Peyer's patch (tissue), 4 donors: ENCODE results near the gene ZBTB47. TPM values are rescaled to one million over a fixed set of nuclear protein-coding genes. Genes with fewer than 3 reads are reported as not detected.

Experiments
- DNase-seq, 3 donors: peaks; one replicate each; pipeline ENCODE4 v3.0.0-alpha.2; 2017 to 2019
- H3K27ac ChIP-seq, 4 donors: fragments of 200-600 bp; sonication (generic); one replicate each; pipeline ENCODE4 v1.5.1; 2016 to 2019
- H3K27me3 ChIP-seq, 2 donors: fragments of 200-600 bp; sonication (generic); one replicate each; pipeline ENCODE4 v1.5.1; 2019
- H3K36me3 ChIP-seq, 3 donors: fragments of 200-600 bp; sonication (generic); one replicate each; pipeline ENCODE4 v1.5.1; 2016 to 2019
- H3K4me1 ChIP-seq, 4 donors: fragments of 200-600 bp; sonication (generic); one replicate each; pipeline ENCODE4 v1.5.1; 2016 to 2019
- H3K4me3 ChIP-seq, 4 donors: fragments of 200-600 bp; sonication (generic); 1 replicate in 3 of 4; 2 replicates in 1 of 4; pipeline ENCODE4 v1.5.1; 2016 to 2019; ENCODE audit warnings: mild to moderate bottlenecking in 1 of 4
- H3K9me3 ChIP-seq, 4 donors: fragments of 200-600 bp; sonication (generic); one replicate each; pipeline ENCODE4 v1.5.1; 2016 to 2019; ENCODE audit warnings: mild to moderate bottlenecking in 1 of 4
- CTCF ChIP-seq, 6 experiments: fragments of 450-650 bp in 4 of 6; fragments of 200-600 bp in 2 of 6; sonication (generic) in 1 of 6; IDR thresholded peaks; one replicate each; pipeline ENCODE4 v1.5.1; 2017 to 2019; ENCODE audit warnings: antibody characterized with exemption in 6 of 6, mild to moderate bottlenecking in 3 of 6, moderate library complexity in 1 of 6
- POLR2A ChIP-seq, 2 donors: fragments of 450-650 bp; IDR thresholded peaks; one replicate each; pipeline ENCODE4 v1.5.1; 2017; ENCODE audit warnings: antibody characterized with exemption in 2 of 2, mild to moderate bottlenecking in 2 of 2, moderate library complexity in 2 of 2
- total RNA-seq, 4 donors: library from RNA; depleted of rRNA; stranded (reverse); fragments of >200 nt; gene quantifications; one replicate each; pipeline ENCODE4 v1.1.0, GENCODE V29; 2016

The ZBTB47 gene
- total RNA-seq, 4 donors from 2014 or later: 5.3 to 30.5 (median 14.7) TPM

DNA sequence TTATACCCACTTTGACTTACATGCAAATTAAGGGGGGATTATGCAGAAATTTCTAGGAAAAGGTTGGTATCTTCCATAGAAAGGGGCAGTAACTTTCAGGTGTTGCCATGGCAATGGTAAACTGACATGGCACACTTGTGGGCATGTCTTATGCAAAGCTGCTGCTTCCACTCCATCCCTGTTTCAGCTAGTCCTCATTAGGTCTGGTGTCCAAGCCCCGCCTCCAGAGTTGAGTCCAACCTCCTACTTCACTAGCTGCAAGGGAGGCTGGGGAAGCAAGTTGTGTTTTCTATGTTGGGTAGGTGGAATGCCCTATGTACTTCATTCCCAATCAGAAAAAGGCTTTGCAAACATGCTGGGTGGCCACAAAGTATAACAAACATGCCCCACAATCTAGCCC lies 17.2 kb downstream of the ZBTB47 start:
- no peaks in the 10 kb centered on the region for H3K27me3 ChIP-seq
- TF ChIP-seq CTCF (IDR thresholded peaks at IDR 0.05) (no peak), POLR2A (IDR thresholded peaks at IDR 0.05) (no peak)
- peaks cover 0 to 4% (median 0%) of the 10 kb centered on the region in 4 donors for H3K4me1 ChIP-seq
- H3K27ac ChIP-seq: no peak overlapping the region
- no peaks in the 10 kb centered on the region for H3K9me3 ChIP-seq
- H3K36me3 ChIP-seq: no peaks in the 10 kb centered on the region
- H3K4me3 ChIP-seq: no peak overlapping the region
- no peak for DNase-seq

- no peak overlapping the region for H3K4me3 ChIP-seq
- no peaks in the 10 kb centered on the region for H3K27me3 ChIP-seq
- no peaks in the 10 kb centered on the region for H3K9me3 ChIP-seq
- TF ChIP-seq POLR2A (IDR thresholded peaks at IDR 0.05) (no peak), CTCF (IDR thresholded peaks at IDR 0.05) (no peak)
- no peak for DNase-seq
- H3K4me1 ChIP-seq: peaks cover 0 to 2% (median 0%) of the 10 kb centered on the region in 4 donors
- no peaks in the 10 kb centered on the region for H3K36me3 ChIP-seq
- no peak overlapping the region for H3K27ac ChIP-seq
Measured at GRCh38 chr3:42672515-42672914, 19.0 kb downstream of the ZBTB47 start.

- Histone ChIP-seq H3K27ac (no peak overlapping the region), H3K4me1 (no peaks in the 10 kb centered on the region), H3K36me3 (no peaks in the 10 kb centered on the region), H3K4me3 (no peak overlapping the region), H3K9me3 (no peaks in the 10 kb centered on the region), H3K27me3 (no peaks in the 10 kb centered on the region)
- no peak for DNase-seq
- TF ChIP-seq CTCF (IDR thresholded peaks at IDR 0.05) (no peak), POLR2A (IDR thresholded peaks at IDR 0.05) (no peak)
Measured at GRCh38 chr3:42673082-42673481, 19.6 kb downstream of the ZBTB47 start.

- no peak for DNase-seq
- H3K4me1 ChIP-seq: no peaks in the 10 kb centered on the region
- H3K36me3 ChIP-seq: no peaks in the 10 kb centered on the region
- H3K9me3 ChIP-seq: no peaks in the 10 kb centered on the region
- no peaks in the 10 kb centered on the region for H3K27me3 ChIP-seq
- no peak overlapping the region for H3K27ac ChIP-seq
- no peak overlapping the region for H3K4me3 ChIP-seq
- TF ChIP-seq CTCF (IDR thresholded peaks at IDR 0.05) (no peak), POLR2A (IDR thresholded peaks at IDR 0.05) (no peak)
Measured at GRCh38 chr3:42674146-42674545, 20.6 kb downstream of the ZBTB47 start.

- no peaks in the 10 kb centered on the region for H3K36me3 ChIP-seq
- no peak overlapping the region for H3K27ac ChIP-seq
- no peaks in the 10 kb centered on the region for H3K4me1 ChIP-seq
- TF ChIP-seq CTCF (IDR thresholded peaks at IDR 0.05) (no peak), POLR2A (IDR thresholded peaks at IDR 0.05) (no peak)
- no peaks in the 10 kb centered on the region for H3K27me3 ChIP-seq
- no peak for DNase-seq
- no peaks in the 10 kb centered on the region for H3K9me3 ChIP-seq
- no peak overlapping the region for H3K4me3 ChIP-seq
Measured at GRCh38 chr3:42675909-42676308, 22.4 kb downstream of the ZBTB47 start.

DNA sequence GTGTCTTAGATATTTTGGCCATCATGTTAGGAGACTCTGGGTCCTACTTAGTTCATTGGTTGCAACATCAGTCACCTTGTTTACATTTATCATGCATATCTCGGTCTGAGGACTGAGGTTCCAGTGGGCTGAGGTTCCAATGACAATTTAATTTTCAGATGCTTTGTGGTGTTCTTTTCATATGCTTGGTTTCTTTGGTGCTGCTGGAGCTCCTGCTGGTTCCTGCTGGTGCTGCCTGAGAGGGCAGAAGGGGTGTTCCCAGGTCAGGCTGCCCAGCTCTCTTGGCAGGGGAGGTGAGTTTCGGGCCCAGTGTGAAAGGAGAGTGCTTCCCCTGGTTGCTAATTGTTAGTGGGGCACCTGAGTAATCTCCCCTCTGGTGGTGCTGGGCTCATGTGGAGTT lies 24.9 kb downstream of the ZBTB47 start:
- H3K4me1 ChIP-seq: peaks cover 0 to 3% (median 0%) of the 10 kb centered on the region in 4 donors

More for the DNA sequence above, 24.9 kb downstream of the ZBTB47 start:
- Histone ChIP-seq H3K4me3 (no peak overlapping the region), H3K27me3 (no peaks in the 10 kb centered on the region), H3K27ac (no peak overlapping the region), H3K9me3 (no peaks in the 10 kb centered on the region), H3K36me3 (no peaks in the 10 kb centered on the region)
- TF ChIP-seq POLR2A (IDR thresholded peaks at IDR 0.05) (no peak), CTCF (IDR thresholded peaks at IDR 0.05) (no peak)
- no peak for DNase-seq
